Measurements from ENCODE around the gene ARHGAP28. TPM values are rescaled to one million over a fixed set of nuclear protein-coding genes. Genes with fewer than 3 reads are reported as not detected.

ARHGAP28 gene
- total RNA-seq, 1 donor from 2014 or later, result 9.7 TPM

- no peak for ATAC-seq
- intact Hi-C loops (cut with DNase I), result no loop called here
Measured at GRCh38 chr18:6941996-6942395, 212.5 kb downstream of the ARHGAP28 start.

GRCh38 chr18:6942742-6943141 is 213.2 kb downstream of the ARHGAP28 start:
- DNase-seq (ENCODE audit: low spot score) (no peak), ATAC-seq (no peak)
- intact Hi-C loops (cut with DNase I), result no loop called here

More at GRCh38 chr18:6941996-6942395, 212.5 kb downstream of the ARHGAP28 start:
- DNase-seq (ENCODE audit: low spot score), result no peak

- ATAC-seq (no peak), DNase-seq (ENCODE audit: low spot score) (no peak)
- intact Hi-C loops (cut with DNase I), result no loop called here
Measured at GRCh38 chr18:6943143-6943542, 213.6 kb downstream of the ARHGAP28 start.

- ATAC-seq (no peak), DNase-seq (ENCODE audit: low spot score) (no peak)
- intact Hi-C loops (cut with DNase I), result no loop called here
Measured at GRCh38 chr18:6947338-6948030, 218.0 kb downstream of the ARHGAP28 start.

GRCh38 chr18:6948281-6949055 is 219.0 kb downstream of the ARHGAP28 start:
- intact Hi-C loops (cut with DNase I), result no loop called here
- ATAC-seq (no peak), DNase-seq (ENCODE audit: low spot score) (no peak)

- intact Hi-C loops (cut with DNase I), result no loop called here
- no peak for ATAC-seq
- DNase-seq (ENCODE audit: low spot score), result no peak
Measured at GRCh38 chr18:6949800-6950586, 220.5 kb downstream of the ARHGAP28 start.

GRCh38 chr18:6950641-6951040 is 221.1 kb downstream of the ARHGAP28 start:
- intact Hi-C loops (cut with DNase I), result no loop called here
- DNase-seq (ENCODE audit: low spot score) (no peak), ATAC-seq (no peak)

GRCh38 chr18:6951336-6952090 is 222.0 kb downstream of the ARHGAP28 start:
- DNase-seq (ENCODE audit: low spot score) (no peak), ATAC-seq (no peak)
- intact Hi-C loops (cut with DNase I), result no loop called here

- DNase-seq (ENCODE audit: low spot score) (no peak), ATAC-seq (no peak)
- intact Hi-C loops (cut with DNase I), result no loop called here
Measured at GRCh38 chr18:6954501-6954900, 225.0 kb downstream of the ARHGAP28 start.

GRCh38 chr18:6955304-6955703 is 225.8 kb downstream of the ARHGAP28 start:
- intact Hi-C loops (cut with DNase I), result no loop called here
- DNase-seq (ENCODE audit: low spot score), result no peak
- no peak for ATAC-seq

- ATAC-seq (no peak), DNase-seq (ENCODE audit: low spot score) (no peak)
- intact Hi-C loops (cut with DNase I), result no loop called here
Measured at GRCh38 chr18:6956495-6956894, 227.0 kb downstream of the ARHGAP28 start.

- DNase-seq (ENCODE audit: low spot score), result no peak
- intact Hi-C loops (cut with DNase I), result no loop called here
Measured at GRCh38 chr18:6956999-6957398, 227.5 kb downstream of the ARHGAP28 start.

GRCh38 chr18:6959110-6959509 is 229.6 kb downstream of the ARHGAP28 start:
- no peak for DNase-seq (ENCODE audit: low spot score)
- intact Hi-C loops (cut with DNase I), result no loop called here

More at GRCh38 chr18:6956999-6957398, 227.5 kb downstream of the ARHGAP28 start:
- no peak for ATAC-seq

GRCh38 chr18:6960124-6960523 is 230.6 kb downstream of the ARHGAP28 start:
- intact Hi-C loops (cut with DNase I), result no loop called here
- no peak for ATAC-seq
- no peak for DNase-seq (ENCODE audit: low spot score)

More at GRCh38 chr18:6959110-6959509, 229.6 kb downstream of the ARHGAP28 start:
- ATAC-seq, result no peak

- intact Hi-C loops (cut with DNase I), result no loop called here
- ATAC-seq (no peak), DNase-seq (ENCODE audit: low spot score) (no peak)
Measured at GRCh38 chr18:6960656-6961055, 231.1 kb downstream of the ARHGAP28 start.

- ATAC-seq, result no peak
- no peak for DNase-seq (ENCODE audit: low spot score)
- intact Hi-C loops (cut with DNase I), result no loop called here
Measured at GRCh38 chr18:6961331-6961730, 231.8 kb downstream of the ARHGAP28 start.

GRCh38 chr18:6962571-6963451 is 233.3 kb downstream of the ARHGAP28 start:
- intact Hi-C loops (cut with DNase I), result no loop called here
- no peak for DNase-seq (ENCODE audit: low spot score)
- ATAC-seq, result no peak

GRCh38 chr18:6963452-6964097 is 234.1 kb downstream of the ARHGAP28 start:
- intact Hi-C loops (cut with DNase I), result no loop called here
- ATAC-seq (no peak), DNase-seq (ENCODE audit: low spot score) (no peak)

Data from sciatic nerve (tissue), 2 donors.